Measurements from ENCODE around the gene CNTNAP2. TPM values are rescaled to one million over a fixed set of nuclear protein-coding genes. Genes with fewer than 3 reads are reported as not detected.

CNTNAP2 gene
- total and polyA plus RNA-seq, 7 donors = 0.60 to 2.4 (median 1.7) TPM

DNA sequence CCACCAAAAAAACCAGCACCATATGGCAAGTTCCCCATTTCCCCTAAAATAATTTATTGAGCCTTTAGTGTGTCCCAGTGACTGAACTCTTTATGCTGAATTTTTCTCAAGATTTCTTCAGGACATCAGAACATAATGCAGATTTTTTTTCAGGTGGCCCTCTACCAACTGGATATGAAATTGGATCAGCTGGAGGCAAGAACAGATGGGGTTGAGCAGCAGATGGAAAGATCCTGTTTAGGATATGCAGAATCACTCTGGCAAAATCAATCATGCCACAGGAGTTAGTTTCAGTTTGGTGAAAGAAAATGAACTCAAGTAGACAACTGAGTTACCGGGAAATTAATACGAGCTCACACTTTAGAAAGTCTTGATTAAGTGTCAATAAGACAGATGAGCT is 1712.4 kb downstream of the CNTNAP2 start:
- no peak for TF ChIP-seq CTCF (IDR thresholded peaks at IDR 0.05)
- no peak for TF ChIP-seq POLR2A (IDR thresholded peaks at IDR 0.05)
- TF ChIP-seq POLR2AphosphoS5 (IDR thresholded peaks at IDR 0.05) = no peak
- TF ChIP-seq EP300 (IDR thresholded peaks at IDR 0.05) = no peak
- intact Hi-C loops (cut with DNase I) = no loop called here
- Histone ChIP-seq H3K9me3 (no peaks in the 10 kb centered on the region), H3K4me1 (no peaks in the 10 kb centered on the region), H3K27ac (no peak overlapping the region), H3K36me3 (no peaks in the 10 kb centered on the region), H3K4me3 (no peak overlapping the region), H3K27me3 (no peaks in the 10 kb centered on the region)
- no peak for DNase-seq
- 74 to 94% methylated on average over 2 of the region's 2 CpGs for WGBS, 2 donors

GRCh38 chr7:147833557-147833956 is 1717.0 kb downstream of the CNTNAP2 start:
- TF ChIP-seq CTCF (IDR thresholded peaks at IDR 0.05) (no peak), POLR2AphosphoS5 (IDR thresholded peaks at IDR 0.05) (no peak), EP300 (IDR thresholded peaks at IDR 0.05) (no peak), POLR2A (IDR thresholded peaks at IDR 0.05) (no peak)
- Histone ChIP-seq H3K4me3 (no peak overlapping the region), H3K27ac (no peak overlapping the region), H3K36me3 (no peaks in the 10 kb centered on the region), H3K9me3 (no peaks in the 10 kb centered on the region), H3K4me1 (no peaks in the 10 kb centered on the region), H3K27me3 (no peaks in the 10 kb centered on the region)
- intact Hi-C loops (cut with DNase I) = no loop called here
- DNase-seq = no peak
- WGBS, 2 donors = 75 to 81% methylated on average over 6 of the region's 6 CpGs

DNA sequence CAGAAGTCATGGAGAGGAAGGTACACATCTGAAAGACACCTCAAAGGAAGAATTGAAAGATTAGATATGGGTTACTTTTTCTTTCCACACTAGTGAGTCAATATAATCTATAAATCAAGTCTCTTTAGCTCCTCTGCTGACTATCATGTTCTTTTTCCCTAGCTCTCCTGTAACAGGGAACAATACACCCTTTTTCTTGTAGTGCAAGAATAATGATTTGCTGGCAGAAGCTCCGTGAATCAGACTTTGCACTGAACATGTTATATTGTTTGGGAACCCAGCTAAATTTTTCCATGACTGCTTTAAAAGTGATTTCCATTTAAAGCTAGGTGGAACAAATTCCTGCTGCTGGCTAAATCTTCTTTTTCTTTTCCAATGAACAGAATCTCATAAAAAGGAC is 1717.4 kb downstream of the CNTNAP2 start:
- TF ChIP-seq CTCF (IDR thresholded peaks at IDR 0.05) (no peak), POLR2A (IDR thresholded peaks at IDR 0.05) (no peak), POLR2AphosphoS5 (IDR thresholded peaks at IDR 0.05) (no peak), EP300 (IDR thresholded peaks at IDR 0.05) (no peak)
- Histone ChIP-seq H3K4me1 (no peaks in the 10 kb centered on the region), H3K4me3 (no peak overlapping the region), H3K27me3 (no peaks in the 10 kb centered on the region), H3K36me3 (no peaks in the 10 kb centered on the region), H3K9me3 (no peaks in the 10 kb centered on the region), H3K27ac (no peak overlapping the region)
- DNase-seq = no peak
- WGBS, 2 donors = 13 to 62% methylated on average over 1 of the region's 1 CpG
- intact Hi-C loops (cut with DNase I) = no loop called here

DNA sequence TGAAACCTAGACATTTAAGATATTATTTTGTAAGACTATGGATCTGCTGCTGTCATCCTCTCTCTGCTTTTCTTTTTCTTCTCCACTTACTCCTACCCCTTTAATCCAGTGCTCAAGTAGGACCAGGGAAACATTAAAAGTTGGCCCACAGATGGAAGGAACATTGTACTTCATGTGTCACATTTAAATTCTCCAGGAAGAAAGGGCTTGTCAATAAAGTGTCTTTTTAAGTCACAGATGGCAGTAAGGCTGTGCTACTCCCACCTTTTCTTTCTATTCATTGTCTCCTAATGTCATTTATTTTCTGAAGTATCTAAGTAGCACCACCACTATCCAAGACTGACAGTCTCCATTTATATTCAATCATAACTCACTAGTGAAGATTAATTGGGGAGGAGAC is 1736.2 kb downstream of the CNTNAP2 start:
- no peak overlapping the region for H3K27ac ChIP-seq
- H3K9me3 ChIP-seq = no peaks in the 10 kb centered on the region
- no peaks in the 10 kb centered on the region for H3K36me3 ChIP-seq
- no peak for DNase-seq
- no peaks in the 10 kb centered on the region for H3K4me1 ChIP-seq
- TF ChIP-seq POLR2A (IDR thresholded peaks at IDR 0.05) (no peak), POLR2AphosphoS5 (IDR thresholded peaks at IDR 0.05) (no peak), EP300 (IDR thresholded peaks at IDR 0.05) (no peak), CTCF (IDR thresholded peaks at IDR 0.05) (no peak)
- intact Hi-C loops (cut with DNase I) = no loop called here
- H3K27me3 ChIP-seq = no peaks in the 10 kb centered on the region
- no peak overlapping the region for H3K4me3 ChIP-seq
